Midbrain (tissue), 1 donor: ENCODE data around the gene RANBP17.
"Not testable (repeated sequence)": the region's sequence is repeated elsewhere in the genome, so short reads cannot be mapped to it uniquely, and the experiment has no call there.

Experiments
- DNase-seq: peaks from one replicate; lab custom pipeline; 2025; lab: John Stamatoyannopoulos, UW

The RANBP17 gene

GRCh38 chr5:171249460-171249859, 387.6 kb downstream of the RANBP17 start:
- no peak for DNase-seq

GRCh38 chr5:171250738-171251137, 388.9 kb downstream of the RANBP17 start:
- no peak for DNase-seq

GRCh38 chr5:171251519-171251918, 389.7 kb downstream of the RANBP17 start:
- DNase-seq, result no peak

DNA sequence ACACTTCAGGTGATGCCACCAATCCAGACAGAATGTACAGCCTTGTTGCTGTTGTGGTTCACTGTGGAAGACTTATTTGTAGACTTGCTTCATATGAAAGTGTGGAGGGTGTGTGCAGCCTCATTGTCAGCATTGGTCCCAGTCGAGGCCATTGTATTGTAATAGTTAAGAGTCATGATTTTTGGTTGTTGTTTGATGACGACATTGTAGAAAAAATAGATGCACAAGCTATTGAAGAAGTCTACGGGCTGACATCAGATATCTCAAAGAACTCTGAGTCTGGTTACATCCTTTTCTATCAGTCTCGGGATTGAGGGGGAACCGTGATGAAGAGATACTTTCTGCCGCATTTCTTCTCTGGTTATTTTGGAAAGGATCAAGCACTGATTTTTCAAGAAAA, 390.9 kb downstream of the RANBP17 start:
- no peak for DNase-seq

- DNase-seq, result no peak
Observed at GRCh38 chr5:171258737-171259415, 397.1 kb downstream of the RANBP17 start.

DNA sequence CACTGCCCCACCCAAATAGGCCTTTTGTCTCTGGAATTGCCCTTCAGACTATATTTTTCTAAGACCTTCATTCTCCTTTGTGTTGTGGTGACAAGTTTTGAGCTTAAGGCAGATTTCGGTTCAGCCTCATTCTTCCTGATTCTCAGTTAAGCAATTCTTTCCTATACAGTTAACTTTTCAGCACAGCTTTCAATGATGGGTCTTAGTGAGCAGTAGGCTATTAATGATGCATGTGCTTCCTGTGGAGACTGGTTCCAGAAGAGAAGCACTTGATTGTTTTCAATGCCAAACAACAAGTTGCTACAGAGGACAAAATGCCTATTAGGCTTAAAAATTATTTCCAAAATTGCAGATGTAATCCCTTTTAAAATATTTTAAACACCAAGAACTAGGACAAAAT, 399.5 kb downstream of the RANBP17 start:
- no peak for DNase-seq

GRCh38 chr5:171261904-171262303, 400.1 kb downstream of the RANBP17 start:
- no peak for DNase-seq

DNA sequence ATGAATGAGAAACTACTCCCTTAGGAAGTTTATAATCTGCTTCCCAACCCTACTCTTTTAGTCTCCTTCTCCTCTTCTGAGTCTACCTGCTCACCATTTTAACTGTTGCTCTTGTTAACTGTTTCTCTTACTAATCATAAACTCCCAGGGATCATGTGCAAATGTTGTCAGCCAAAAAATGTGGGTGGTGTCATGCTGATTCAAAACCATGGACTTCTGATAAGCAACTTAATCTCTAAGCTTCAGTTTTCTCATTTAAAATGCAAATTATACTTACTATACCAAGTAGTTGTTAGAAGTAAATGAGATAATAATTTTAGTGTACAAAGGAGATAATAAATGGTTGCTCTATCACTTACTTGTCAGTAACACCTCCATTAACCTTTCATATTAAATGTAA, 401.4 kb downstream of the RANBP17 start:
- DNase-seq, result no peak

DNA sequence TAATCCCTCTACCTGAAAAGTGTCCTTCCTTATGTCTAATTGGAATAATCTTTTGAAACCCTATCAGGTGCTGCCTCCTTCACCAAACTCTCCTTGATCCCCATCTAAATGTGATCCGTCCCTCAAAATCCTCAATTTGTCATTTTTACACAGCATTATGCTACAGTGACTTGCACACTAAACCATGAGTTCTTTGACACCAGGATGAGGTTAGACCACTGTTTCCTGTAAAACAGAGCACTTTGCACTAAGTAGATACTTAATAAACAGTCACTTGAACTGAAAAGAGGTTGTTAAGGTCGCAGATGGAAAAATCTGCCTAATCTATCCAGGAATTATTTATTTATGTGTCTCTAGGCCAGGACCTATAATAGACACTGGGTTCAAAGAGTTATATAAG, 403.0 kb downstream of the RANBP17 start:
- no peak for DNase-seq

DNA sequence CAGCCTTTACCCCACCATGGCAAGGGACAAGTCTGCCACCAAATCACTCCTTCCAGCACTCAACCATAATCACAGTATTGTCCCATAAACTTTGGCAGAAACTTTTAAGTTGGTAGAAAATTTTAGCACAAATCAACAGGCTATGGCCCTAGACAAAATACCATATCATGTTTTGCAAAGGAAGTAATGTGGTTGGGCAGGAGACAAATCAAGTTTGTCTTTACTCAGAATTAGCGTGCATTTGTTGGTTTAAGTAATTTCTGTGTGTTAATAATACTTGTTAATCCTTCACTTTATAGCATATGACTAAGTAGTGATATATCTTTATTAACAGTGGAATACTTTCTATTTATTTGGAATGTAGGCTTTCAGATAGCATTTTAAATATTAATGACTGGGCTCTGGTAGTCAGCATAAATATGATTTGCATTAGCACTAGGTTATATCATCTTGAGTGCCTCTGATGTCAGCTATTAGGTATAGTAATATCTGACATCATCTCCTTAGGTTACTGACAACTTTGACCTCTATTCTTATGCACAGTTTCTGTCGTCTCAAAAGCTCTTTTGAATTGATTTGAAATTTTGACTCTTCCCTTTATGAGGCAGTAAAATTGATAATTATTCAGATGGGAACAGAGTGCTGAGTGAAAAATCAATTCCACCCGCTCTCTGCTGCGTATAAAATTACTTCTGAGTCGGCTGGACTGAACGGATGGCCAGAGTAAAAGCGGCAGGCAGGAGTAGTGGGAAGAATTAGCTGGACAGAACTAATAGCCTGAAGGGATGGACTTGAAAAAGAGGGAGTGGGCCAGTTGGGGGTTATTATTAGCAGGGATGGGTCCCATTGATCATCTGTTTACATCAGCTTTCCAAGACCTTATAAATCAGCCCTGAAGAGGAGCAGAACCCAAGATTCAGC, 407.1 kb downstream of the RANBP17 start:
- DNase-seq, result no peak

- DNase-seq, result no peak
Observed at GRCh38 chr5:171269717-171270116, 407.9 kb downstream of the RANBP17 start.

GRCh38 chr5:171270136-171270535, 408.3 kb downstream of the RANBP17 start:
- no peak for DNase-seq

DNA sequence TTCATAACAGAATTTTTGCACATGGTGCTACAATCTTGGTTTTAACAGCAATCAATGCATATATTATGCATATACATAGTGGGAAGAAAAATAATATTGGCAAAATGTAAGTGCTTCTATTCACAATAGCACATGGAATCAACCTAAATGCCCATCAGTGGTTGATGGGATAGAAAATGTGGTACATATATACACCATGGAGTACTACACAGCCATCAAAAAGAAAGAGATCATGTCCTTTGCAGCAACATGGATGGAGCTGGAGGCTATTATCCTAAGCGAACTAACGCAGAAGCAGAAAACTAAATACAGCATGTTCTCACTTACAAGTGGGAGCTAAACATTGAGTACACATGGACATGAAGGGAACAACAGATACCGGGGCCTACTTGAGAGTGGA, 410.0 kb downstream of the RANBP17 start:
- no peak for DNase-seq

DNA sequence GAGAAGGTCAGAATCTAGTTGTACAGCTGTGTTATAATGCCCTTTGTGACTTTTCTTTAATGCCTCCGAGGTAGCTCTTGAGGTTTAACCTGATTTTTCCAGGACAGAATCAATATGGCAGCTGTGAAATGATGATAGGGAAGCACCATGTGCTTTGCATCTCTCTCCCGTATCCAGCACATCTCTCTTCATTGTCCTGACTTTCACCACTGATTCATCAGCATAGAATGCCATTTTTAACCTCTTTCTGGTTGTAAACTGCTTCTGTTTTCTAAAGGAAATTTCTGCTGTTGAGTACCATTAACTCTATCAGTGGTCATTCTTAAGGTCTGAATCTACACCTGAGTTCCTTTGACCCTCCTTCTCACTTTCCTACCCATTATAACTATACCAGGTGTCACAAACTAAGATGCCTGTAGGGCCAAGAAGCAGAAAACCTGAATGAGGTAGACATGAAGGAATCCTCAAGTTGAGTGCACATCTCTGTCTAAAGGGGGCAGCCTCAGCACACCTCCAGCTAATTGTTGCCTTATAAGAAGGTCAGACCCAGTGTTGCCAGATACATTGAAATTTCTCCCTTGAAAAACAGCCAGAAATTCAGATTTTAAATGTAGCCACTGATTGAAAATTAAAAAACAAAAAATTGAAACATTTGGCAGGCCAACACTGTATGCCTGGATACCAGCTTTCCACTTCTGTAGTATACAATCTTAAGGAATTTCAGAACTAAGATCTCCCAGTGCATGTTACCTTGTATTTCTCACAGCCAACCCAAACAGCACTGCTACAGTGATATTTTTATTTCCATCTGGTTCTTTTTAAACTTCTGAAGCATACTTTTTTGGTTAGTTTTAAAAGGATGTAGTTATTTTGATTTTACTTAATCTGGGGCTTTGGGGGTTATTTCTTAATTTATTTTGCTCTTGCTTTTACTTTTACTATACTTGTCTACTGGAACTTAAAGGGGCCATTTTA, 411.5 kb downstream of the RANBP17 start:
- DNase-seq, result no peak

DNA sequence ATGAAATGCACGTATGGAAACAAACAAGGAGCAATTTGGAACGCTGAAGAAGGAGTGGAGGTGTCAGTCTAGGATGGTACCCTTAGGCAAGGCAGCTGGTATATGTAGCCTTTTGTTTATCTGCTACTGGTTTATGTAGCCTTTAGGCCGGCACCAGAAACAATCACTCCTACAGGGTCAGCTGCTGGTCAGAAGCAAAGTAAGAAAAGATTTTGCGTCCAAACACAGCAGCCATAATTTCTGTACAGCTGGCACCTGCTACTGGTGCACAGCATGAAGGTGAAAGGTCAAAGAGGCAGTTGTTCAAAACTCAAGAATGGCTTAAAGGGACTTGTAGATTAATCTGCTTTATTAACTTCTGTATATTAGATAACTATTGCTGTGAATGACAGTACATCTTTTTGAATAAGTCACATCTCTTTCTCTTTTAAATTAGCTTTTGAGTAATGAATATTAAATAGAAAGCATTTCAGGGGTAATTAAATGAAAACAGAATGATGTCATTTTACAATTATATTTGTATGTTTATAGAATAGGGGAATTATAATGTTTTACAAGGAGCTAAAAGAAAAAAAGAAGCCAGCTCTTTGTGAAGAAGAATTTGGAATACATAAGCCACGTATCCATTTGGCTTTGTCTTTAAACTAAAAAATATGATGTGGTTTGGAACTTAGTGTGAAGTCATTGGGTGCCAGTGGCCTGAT, 414.2 kb downstream of the RANBP17 start:
- no peak for DNase-seq

- DNase-seq, result no peak
Observed at GRCh38 chr5:171283753-171284152, 421.9 kb downstream of the RANBP17 start.

DNA sequence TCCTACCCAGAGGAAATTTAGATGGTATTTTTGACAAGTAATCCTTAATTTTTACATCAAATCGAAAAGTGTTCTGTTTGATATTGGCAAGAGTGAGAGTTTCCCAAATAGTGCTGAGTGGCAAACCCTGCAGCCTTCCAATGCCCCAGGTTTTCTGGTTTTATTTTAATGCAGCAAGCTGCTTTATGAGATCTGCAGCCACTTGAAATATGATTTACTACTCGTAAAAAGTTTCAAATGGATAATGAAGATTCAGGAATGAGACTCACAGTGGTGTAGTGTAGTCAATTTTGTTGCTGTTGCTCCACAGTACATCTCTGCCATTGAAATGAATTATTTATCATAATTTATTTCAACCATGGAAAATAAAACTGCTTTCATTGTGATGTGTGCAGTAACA, 423.6 kb downstream of the RANBP17 start:
- DNase-seq, result no peak

- DNase-seq, result no peak
Observed at GRCh38 chr5:171288066-171288465, 426.2 kb downstream of the RANBP17 start.

DNA sequence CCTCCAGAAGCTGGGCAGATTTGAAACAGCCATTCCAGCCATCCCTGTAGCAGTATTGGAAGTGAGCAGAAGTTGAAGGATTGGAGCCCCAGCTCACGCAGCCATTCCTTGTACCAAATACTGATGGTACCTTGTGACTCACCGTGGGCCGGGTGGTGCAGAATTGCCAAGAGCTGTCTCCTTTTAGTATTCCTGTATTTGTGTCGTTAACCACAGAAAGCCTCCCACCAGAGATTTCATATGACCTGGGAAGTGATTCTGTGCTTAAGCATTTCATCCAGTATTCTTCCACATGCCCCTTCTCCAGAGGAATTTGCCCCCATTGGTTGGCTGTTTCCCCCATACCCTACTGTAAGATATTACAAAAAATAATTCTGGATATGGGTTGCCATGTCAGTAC, 429.6 kb downstream of the RANBP17 start:
- DNase-seq, result no peak

GRCh38 chr5:171295299-171295698, 433.5 kb downstream of the RANBP17 start:
- no peak for DNase-seq

- DNase-seq, result no peak
Observed at GRCh38 chr5:171295801-171296200, 434.0 kb downstream of the RANBP17 start.

GRCh38 chr5:171297941-171298340, 436.1 kb downstream of the RANBP17 start:
- DNase-seq, result not testable (repeated sequence)
